Activated T-cell treated with anti-CD3 and anti-CD28 coated beads, Interleukin-2, amount 50 U/mL, for 48 hours (primary cell): ENCODE results near the gene KDM6B.
A peak's percentile ranks its signal among the peaks of the same experiment; 100 is the strongest.
"Not testable (repeated sequence)": the region's sequence is repeated elsewhere in the genome, so short reads cannot be mapped to it uniquely, and the experiment has no call there.

ENCODE experiments used
- DNase-seq, 2 experiments: peaks; one replicate each; pipeline ENCODE4 v3.0.0-alpha.2; 2020

Gene KDM6B

GRCh38 chr17:7833795-7834541 lies at the start of gene KDM6B:
Gene KDM6B, plus strand, starts transcription at chr17:7834217. Its CDS starts 11,338 bp downstream, at chr17:7845555.
- DNase-seq = peak; percentile 92 to 94

GRCh38 chr17:7786866-7787265 lies 47.2 kb upstream of the KDM6B start:
- no peak for DNase-seq

- DNase-seq = no peak
Measured at GRCh38 chr17:7789131-7789530, 44.9 kb upstream of the KDM6B start.

GRCh38 chr17:7790150-7790549 lies 43.9 kb upstream of the KDM6B start:
- no peak for DNase-seq

- DNase-seq = no peak
Measured at GRCh38 chr17:7792611-7793010, 41.4 kb upstream of the KDM6B start.

GRCh38 chr17:7794075-7794663 lies 39.8 kb upstream of the KDM6B start:
- no peak for DNase-seq

GRCh38 chr17:7797976-7798375 lies 36.0 kb upstream of the KDM6B start:
- DNase-seq = no peak

- DNase-seq = no peak
Measured at GRCh38 chr17:7798839-7799238, 35.2 kb upstream of the KDM6B start.

- no peak for DNase-seq
Measured at GRCh38 chr17:7803981-7804380, 30.0 kb upstream of the KDM6B start.

- DNase-seq = no peak
Measured at GRCh38 chr17:7806587-7806986, 27.4 kb upstream of the KDM6B start.

- no peak for DNase-seq
Measured at GRCh38 chr17:7807206-7807605, 26.8 kb upstream of the KDM6B start.

GRCh38 chr17:7809086-7809790 lies 24.8 kb upstream of the KDM6B start:
- no peak for DNase-seq

- not testable (repeated sequence) for DNase-seq
Measured at GRCh38 chr17:7809791-7810343, 24.1 kb upstream of the KDM6B start.

GRCh38 chr17:7811251-7811650 lies 22.8 kb upstream of the KDM6B start:
- DNase-seq = no peak

- no peak for DNase-seq
Measured at GRCh38 chr17:7814969-7815368, 19.0 kb upstream of the KDM6B start.

- no peak for DNase-seq
Measured at GRCh38 chr17:7816926-7817642, 16.9 kb upstream of the KDM6B start.

GRCh38 chr17:7817643-7817964 lies 16.4 kb upstream of the KDM6B start:
- no peak for DNase-seq

- DNase-seq = no peak
Measured at GRCh38 chr17:7818026-7818425, 16.0 kb upstream of the KDM6B start.

GRCh38 chr17:7818746-7819645 lies 15.0 kb upstream of the KDM6B start:
- no peak for DNase-seq

- DNase-seq = no peak
Measured at GRCh38 chr17:7820231-7820630, 13.8 kb upstream of the KDM6B start.

- DNase-seq = no peak
Measured at GRCh38 chr17:7822126-7822525, 11.9 kb upstream of the KDM6B start.

GRCh38 chr17:7823581-7824001 lies 10.4 kb upstream of the KDM6B start:
- no peak for DNase-seq
